Cardiac muscle cell (in vitro differentiated cells and primary cell): ENCODE measurements around the gene ERAP2. TPM values are rescaled to one million over a fixed set of nuclear protein-coding genes. Genes with fewer than 3 reads are reported as not detected.

Source experiments
- DNase-seq, 2 donors: peaks; one replicate each; pipeline versions ENCODE4 v3.0.0 to v3.0.0-alpha.2; 2010 to 2017; ENCODE audit warnings: low read depth in 1 of 2, low spot score in 1 of 2
- H3K27ac ChIP-seq: fragments of 200-600 bp; sonication (generic); 2 replicates; pipeline ENCODE4 v1.5.1; 2016
- H3K27me3 ChIP-seq: fragments of 200-600 bp; sonication (generic); 2 replicates; pipeline ENCODE4 v1.6.0; 2016; ENCODE audit warnings: control low read depth
- H3K36me3 ChIP-seq: fragments of 200-600 bp; sonication (generic); 2 replicates; pipeline ENCODE4 v1.5.1; 2016; ENCODE audit warnings: control low read depth
- H3K4me1 ChIP-seq: fragments of 200-600 bp; sonication (generic); 2 replicates; pipeline ENCODE4 v1.8.1; 2017; ENCODE audit warnings: low read depth, mild to moderate bottlenecking, mixed run types
- H3K4me3 ChIP-seq: fragments of 200-600 bp; sonication (generic); 2 replicates; pipeline ENCODE4 v1.5.1; 2016; ENCODE audit warnings: mild to moderate bottlenecking
- H3K9me3 ChIP-seq: fragments of 200-600 bp; sonication (generic); 2 replicates; pipeline ENCODE4 v1.5.1; 2017; ENCODE audit warnings: low read depth, mild to moderate bottlenecking, control low read depth
- CTCF ChIP-seq: IDR thresholded peaks from 2 replicates; pipeline ENCODE4 v1.5.1; 2012; ENCODE audit warnings: low read depth, mild to moderate bottlenecking, low read length
- polyA plus RNA-seq: library from polyadenylated mRNA; unstranded; fragments of >200 nt; fragmentation: Nextera tagmentation; extraction: Ambion mirVana; gene quantifications from 2 replicates; pipeline ENCODE4 v1.2.1, GENCODE V29; 2016
- total RNA-seq: library from RNA; depleted of rRNA; stranded (reverse); fragments of >200 nt; gene quantifications from 2 replicates; pipeline ENCODE4 v1.2.3, GENCODE V29; 2016

Gene ERAP2
- total RNA-seq (not detected in 2 replicates), polyA plus RNA-seq (0.35 and 0.40 TPM in 2 replicates)

GRCh38 chr5:96876292-96876850 lies at the start of gene ERAP2:
ERAP2 (plus strand) TSS chr5:96876500; CDS start chr5:96879686, 3,186 bp downstream.
- peak in 1 of 2 donors; percentile 53 for DNase-seq
- Histone ChIP-seq H3K36me3 (no peaks in the 10 kb centered on the region), H3K9me3 (no peaks in the 10 kb centered on the region), H3K4me1 (peaks cover 9% of the 10 kb centered on the region), H3K27me3 (no peaks in the 10 kb centered on the region), H3K4me3 (no peak within 1 kb of the TSS), H3K27ac (no peak within 1 kb of the TSS)
- TF ChIP-seq CTCF, result no peak

GRCh38 chr5:96829297-96829696 lies 47.0 kb upstream of the ERAP2 start:
- no peak for DNase-seq
- Histone ChIP-seq H3K27me3 (no peaks in the 10 kb centered on the region), H3K4me1 (no peaks in the 10 kb centered on the region), H3K36me3 (no peaks in the 10 kb centered on the region), H3K9me3 (no peaks in the 10 kb centered on the region), H3K27ac (no peak overlapping the region), H3K4me3 (no peak overlapping the region)
- TF ChIP-seq CTCF, result no peak

GRCh38 chr5:96834016-96834415 lies 42.3 kb upstream of the ERAP2 start:
- DNase-seq, result no peak
- no peak overlapping the region for H3K4me3 ChIP-seq
- TF ChIP-seq CTCF, result no peak
- H3K36me3 ChIP-seq, result no peaks in the 10 kb centered on the region
- H3K9me3 ChIP-seq, result no peaks in the 10 kb centered on the region
- H3K27ac ChIP-seq, result no peak overlapping the region
- no peaks in the 10 kb centered on the region for H3K4me1 ChIP-seq
- no peaks in the 10 kb centered on the region for H3K27me3 ChIP-seq

DNA sequence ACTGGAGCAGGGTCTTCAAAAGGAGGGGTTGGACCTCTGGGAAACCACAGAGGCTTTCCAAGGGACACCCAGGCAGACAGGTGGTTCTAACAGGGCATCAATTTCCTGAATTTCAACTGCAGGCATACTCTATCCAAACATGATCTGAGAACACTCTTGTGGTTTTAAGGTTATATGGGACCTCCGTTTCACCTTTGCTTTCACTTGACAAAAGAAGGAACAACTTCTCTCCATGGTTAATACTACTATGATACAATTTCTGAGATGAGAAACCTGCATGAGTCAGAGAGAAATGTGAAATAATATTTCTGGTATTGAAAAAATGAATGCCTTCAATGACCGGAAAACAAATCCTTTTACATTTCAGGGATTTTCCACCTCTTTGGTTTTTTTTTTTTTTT lies 40.5 kb upstream of the ERAP2 start:
- H3K9me3 ChIP-seq, result no peaks in the 10 kb centered on the region
- H3K27ac ChIP-seq, result no peak overlapping the region
- no peak for DNase-seq
- TF ChIP-seq CTCF, result no peak
- no peaks in the 10 kb centered on the region for H3K36me3 ChIP-seq
- no peaks in the 10 kb centered on the region for H3K4me1 ChIP-seq
- H3K4me3 ChIP-seq, result no peak overlapping the region
- no peaks in the 10 kb centered on the region for H3K27me3 ChIP-seq

DNA sequence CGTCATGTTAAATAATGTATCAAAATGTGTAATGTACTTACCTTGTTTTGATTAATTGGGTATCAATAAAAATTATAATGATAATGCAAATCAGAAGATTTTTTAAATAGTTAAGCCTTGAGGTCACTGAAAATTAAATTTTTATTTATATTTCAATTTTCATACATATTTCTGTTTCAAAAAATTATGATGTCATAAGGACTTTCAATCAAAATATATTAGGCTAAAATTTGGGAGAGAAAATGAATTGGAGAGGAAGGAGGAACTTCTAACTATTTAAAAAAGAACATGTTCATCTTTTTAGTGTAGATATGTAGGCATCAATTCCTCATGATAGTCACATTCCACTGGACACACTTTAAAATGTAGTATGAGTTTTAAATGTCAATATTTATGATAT lies 39.5 kb upstream of the ERAP2 start:
- no peak for DNase-seq
- Histone ChIP-seq H3K27me3 (no peaks in the 10 kb centered on the region), H3K4me3 (no peak overlapping the region), H3K36me3 (no peaks in the 10 kb centered on the region), H3K4me1 (no peaks in the 10 kb centered on the region), H3K27ac (no peak overlapping the region), H3K9me3 (no peaks in the 10 kb centered on the region)
- TF ChIP-seq CTCF, result no peak

GRCh38 chr5:96837303-96837702 lies 39.0 kb upstream of the ERAP2 start:
- Histone ChIP-seq H3K27ac (no peak overlapping the region), H3K9me3 (no peaks in the 10 kb centered on the region), H3K4me3 (no peak overlapping the region), H3K36me3 (no peaks in the 10 kb centered on the region), H3K27me3 (no peaks in the 10 kb centered on the region), H3K4me1 (no peaks in the 10 kb centered on the region)
- TF ChIP-seq CTCF, result no peak
- no peak for DNase-seq
